Measurements from ENCODE around the gene HMGCS2. TPM values are rescaled to one million over a fixed set of nuclear protein-coding genes. Genes with fewer than 3 reads are reported as not detected.
"Not testable (repeated sequence)": the region's sequence is repeated elsewhere in the genome, so short reads cannot be mapped to it uniquely, and the experiment has no call there.

Gene HMGCS2
- total and polyA plus RNA-seq, 4 donors: 297 to 944 (median 841) TPM

DNA sequence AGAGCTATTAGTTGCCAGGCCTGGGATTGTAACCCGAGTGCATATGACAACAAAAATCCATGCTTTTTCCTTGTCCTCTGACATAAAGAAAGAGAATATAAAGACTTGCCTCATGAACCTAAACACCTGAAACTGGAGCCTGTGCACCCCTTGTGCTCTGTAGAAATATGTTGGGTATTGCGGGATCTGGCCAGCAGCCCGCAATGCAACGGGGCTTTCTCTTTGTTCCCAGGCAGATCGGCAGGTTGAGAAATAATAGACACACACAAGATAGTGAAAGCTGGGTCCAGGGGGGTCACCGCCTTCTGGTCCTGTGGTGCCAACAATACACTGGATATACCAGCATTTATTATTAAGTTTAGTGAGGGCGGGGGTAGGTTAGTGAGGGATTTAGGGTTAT is 17.3 kb upstream of the HMGCS2 start:
- not testable (repeated sequence) for DNase-seq (ENCODE audit: low spot score); H3K4me3 ChIP-seq (ENCODE audit: low read depth in 1 of 3, low read length in 3 of 3); H3K36me3 ChIP-seq (ENCODE audit: control insufficient read depth in 4 of 4, insufficient read depth in 3 of 4, low read depth in 1 of 4, low read length in 3 of 4); H3K27me3 ChIP-seq (ENCODE audit: control insufficient read depth in 4 of 4, insufficient read depth in 4 of 4, low read length in 3 of 4); H3K9me3 ChIP-seq (ENCODE audit: control insufficient read depth in 4 of 4, low read length in 3 of 4)
- TF ChIP-seq RAD21 (IDR thresholded peaks at IDR 0.05): peak in 1 of 2 donors; percentile 34
- peak; percentile 51 for TF ChIP-seq SP1 (IDR thresholded peaks at IDR 0.05)
- TF ChIP-seq RXRA (IDR thresholded peaks at IDR 0.05): peak in 1 of 2 donors; percentile 42
- peak; percentile 15 for TF ChIP-seq YY1 (IDR thresholded peaks at IDR 0.05)
- peak; percentile 42 to 67 for TF ChIP-seq HNF4A (conservative IDR thresholded peaks at IDR 0.05)
- WGBS: 49% methylated on average over 7 of the region's 7 CpGs
- Histone ChIP-seq H3K27ac (ENCODE audit: low read depth in 1 of 2, low read length in 2 of 2) (peak overlapping the region; percentile 36 to 57), H3K9ac (ENCODE audit: low read depth in 1 of 2, low read length in 2 of 2) (peak overlapping the region in 1 of 2 donors; percentile 58), H3K4me1 (ENCODE audit: control insufficient read depth in 4 of 4, insufficient read depth in 4 of 4, low read length in 3 of 4) (peaks cover 11 to 71% (median 65%) of the 10 kb centered on the region in 4 donors)

DNA sequence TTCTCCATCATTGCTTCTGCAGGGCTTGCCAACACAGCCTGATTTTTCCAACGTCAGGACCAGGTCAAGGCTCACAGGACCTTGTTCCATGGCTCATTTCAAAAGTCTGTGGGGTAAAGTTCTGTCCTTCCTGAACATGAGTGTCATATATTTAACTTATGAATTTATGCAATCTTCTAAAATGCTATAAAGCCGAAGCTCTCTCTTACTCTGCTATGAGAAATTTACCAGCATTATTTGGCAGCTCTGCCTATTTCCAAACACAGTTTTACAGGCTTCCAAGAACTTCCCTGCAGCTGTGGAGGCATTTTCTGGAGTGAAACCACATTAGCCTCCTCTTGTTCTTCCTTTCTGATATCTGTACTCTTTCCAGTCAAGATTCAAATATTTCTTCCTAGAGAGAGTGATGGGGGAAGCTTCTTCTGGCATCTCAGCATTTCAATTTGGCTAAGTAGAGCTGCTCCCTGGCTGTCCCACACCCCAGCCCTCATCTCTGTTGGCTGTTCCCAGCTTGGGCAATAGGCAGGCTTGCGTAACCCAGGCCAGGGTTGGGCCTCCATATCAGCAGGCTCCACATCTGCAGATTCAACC is 15.6 kb upstream of the HMGCS2 start:
- peaks cover 8 to 75% (median 67%) of the 10 kb centered on the region in 4 donors for H3K4me1 ChIP-seq (ENCODE audit: control insufficient read depth in 4 of 4, insufficient read depth in 4 of 4, low read length in 3 of 4)
- peak overlapping the region in 1 of 2 donors; percentile 72 for H3K9ac ChIP-seq (ENCODE audit: low read depth in 1 of 2, low read length in 2 of 2)
- peak; percentile 67 for DNase-seq (ENCODE audit: low spot score)
- TF ChIP-seq HNF4A (conservative IDR thresholded peaks at IDR 0.05) (peak; percentile 89 to 97), HNF4G (IDR thresholded peaks at IDR 0.05) (peak; percentile 84), YY1 (IDR thresholded peaks at IDR 0.05) (peak; percentile 81), SP1 (IDR thresholded peaks at IDR 0.05) (peak; percentile 88), GABPA (IDR thresholded peaks at IDR 0.05 in 1 of 2, conservative IDR thresholded peaks at IDR 0.05 in 1 of 2) (no peak), EGR1 (IDR thresholded peaks at IDR 0.05; ENCODE audit: low read depth in 2 of 2) (no peak), FOXA1 (IDR thresholded peaks at IDR 0.05) (peak; percentile 23), FOXA2 (IDR thresholded peaks at IDR 0.05) (no peak), JUND (IDR thresholded peaks at IDR 0.05) (peak in 1 of 2 donors; percentile 35), NR2F2 (IDR thresholded peaks at IDR 0.05) (peak; percentile 50), RAD21 (IDR thresholded peaks at IDR 0.05) (peak; percentile 8 to 13), TAF1 (conservative IDR thresholded peaks at IDR 0.05) (no peak), RXRA (IDR thresholded peaks at IDR 0.05) (peak; percentile 68 to 72)
- TF ChIP-seq, protein P1, sequence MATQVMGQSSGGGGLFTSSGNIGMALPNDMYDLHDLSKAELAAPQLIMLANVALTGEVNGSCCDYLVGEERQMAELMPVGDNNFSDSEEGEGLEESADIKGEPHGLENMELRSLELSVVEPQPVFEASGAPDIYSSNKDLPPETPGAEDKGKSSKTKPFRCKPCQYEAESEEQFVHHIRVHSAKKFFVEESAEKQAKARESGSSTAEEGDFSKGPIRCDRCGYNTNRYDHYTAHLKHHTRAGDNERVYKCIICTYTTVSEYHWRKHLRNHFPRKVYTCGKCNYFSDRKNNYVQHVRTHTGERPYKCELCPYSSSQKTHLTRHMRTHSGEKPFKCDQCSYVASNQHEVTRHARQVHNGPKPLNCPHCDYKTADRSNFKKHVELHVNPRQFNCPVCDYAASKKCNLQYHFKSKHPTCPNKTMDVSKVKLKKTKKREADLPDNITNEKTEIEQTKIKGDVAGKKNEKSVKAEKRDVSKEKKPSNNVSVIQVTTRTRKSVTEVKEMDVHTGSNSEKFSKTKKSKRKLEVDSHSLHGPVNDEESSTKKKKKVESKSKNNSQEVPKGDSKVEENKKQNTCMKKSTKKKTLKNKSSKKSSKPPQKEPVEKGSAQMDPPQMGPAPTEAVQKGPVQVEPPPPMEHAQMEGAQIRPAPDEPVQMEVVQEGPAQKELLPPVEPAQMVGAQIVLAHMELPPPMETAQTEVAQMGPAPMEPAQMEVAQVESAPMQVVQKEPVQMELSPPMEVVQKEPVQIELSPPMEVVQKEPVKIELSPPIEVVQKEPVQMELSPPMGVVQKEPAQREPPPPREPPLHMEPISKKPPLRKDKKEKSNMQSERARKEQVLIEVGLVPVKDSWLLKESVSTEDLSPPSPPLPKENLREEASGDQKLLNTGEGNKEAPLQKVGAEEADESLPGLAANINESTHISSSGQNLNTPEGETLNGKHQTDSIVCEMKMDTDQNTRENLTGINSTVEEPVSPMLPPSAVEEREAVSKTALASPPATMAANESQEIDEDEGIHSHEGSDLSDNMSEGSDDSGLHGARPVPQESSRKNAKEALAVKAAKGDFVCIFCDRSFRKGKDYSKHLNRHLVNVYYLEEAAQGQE (IDR thresholded peaks at IDR 0.05): peak; percentile 44
- TF ChIP-seq, protein P2, sequence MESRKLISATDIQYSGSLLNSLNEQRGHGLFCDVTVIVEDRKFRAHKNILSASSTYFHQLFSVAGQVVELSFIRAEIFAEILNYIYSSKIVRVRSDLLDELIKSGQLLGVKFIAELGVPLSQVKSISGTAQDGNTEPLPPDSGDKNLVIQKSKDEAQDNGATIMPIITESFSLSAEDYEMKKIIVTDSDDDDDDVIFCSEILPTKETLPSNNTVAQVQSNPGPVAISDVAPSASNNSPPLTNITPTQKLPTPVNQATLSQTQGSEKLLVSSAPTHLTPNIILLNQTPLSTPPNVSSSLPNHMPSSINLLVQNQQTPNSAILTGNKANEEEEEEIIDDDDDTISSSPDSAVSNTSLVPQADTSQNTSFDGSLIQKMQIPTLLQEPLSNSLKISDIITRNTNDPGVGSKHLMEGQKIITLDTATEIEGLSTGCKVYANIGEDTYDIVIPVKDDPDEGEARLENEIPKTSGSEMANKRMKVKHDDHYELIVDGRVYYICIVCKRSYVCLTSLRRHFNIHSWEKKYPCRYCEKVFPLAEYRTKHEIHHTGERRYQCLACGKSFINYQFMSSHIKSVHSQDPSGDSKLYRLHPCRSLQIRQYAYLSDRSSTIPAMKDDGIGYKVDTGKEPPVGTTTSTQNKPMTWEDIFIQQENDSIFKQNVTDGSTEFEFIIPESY (IDR thresholded peaks at IDR 0.05): peak; percentile 58
- TF ChIP-seq, protein P3, sequence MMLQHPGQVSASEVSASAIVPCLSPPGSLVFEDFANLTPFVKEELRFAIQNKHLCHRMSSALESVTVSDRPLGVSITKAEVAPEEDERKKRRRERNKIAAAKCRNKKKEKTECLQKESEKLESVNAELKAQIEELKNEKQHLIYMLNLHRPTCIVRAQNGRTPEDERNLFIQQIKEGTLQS (IDR thresholded peaks at IDR 0.05): no peak
- TF ChIP-seq, protein P4, sequence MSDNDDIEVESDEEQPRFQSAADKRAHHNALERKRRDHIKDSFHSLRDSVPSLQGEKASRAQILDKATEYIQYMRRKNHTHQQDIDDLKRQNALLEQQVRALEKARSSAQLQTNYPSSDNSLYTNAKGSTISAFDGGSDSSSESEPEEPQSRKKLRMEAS (IDR thresholded peaks at IDR 0.05): peak; percentile 35
- TF ChIP-seq, protein P5, sequence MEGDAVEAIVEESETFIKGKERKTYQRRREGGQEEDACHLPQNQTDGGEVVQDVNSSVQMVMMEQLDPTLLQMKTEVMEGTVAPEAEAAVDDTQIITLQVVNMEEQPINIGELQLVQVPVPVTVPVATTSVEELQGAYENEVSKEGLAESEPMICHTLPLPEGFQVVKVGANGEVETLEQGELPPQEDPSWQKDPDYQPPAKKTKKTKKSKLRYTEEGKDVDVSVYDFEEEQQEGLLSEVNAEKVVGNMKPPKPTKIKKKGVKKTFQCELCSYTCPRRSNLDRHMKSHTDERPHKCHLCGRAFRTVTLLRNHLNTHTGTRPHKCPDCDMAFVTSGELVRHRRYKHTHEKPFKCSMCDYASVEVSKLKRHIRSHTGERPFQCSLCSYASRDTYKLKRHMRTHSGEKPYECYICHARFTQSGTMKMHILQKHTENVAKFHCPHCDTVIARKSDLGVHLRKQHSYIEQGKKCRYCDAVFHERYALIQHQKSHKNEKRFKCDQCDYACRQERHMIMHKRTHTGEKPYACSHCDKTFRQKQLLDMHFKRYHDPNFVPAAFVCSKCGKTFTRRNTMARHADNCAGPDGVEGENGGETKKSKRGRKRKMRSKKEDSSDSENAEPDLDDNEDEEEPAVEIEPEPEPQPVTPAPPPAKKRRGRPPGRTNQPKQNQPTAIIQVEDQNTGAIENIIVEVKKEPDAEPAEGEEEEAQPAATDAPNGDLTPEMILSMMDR (IDR thresholded peaks at IDR 0.05; ENCODE audit: low read depth, low read length, missing input control): no peak
- WGBS: 23% methylated on average over 3 of the region's 3 CpGs
- H3K27me3 ChIP-seq (ENCODE audit: control insufficient read depth in 4 of 4, insufficient read depth in 4 of 4, low read length in 3 of 4): no peaks in the 10 kb centered on the region
- no peak overlapping the region for H3K4me3 ChIP-seq (ENCODE audit: low read depth in 1 of 3, low read length in 3 of 3)
- H3K36me3 ChIP-seq (ENCODE audit: control insufficient read depth in 4 of 4, insufficient read depth in 3 of 4, low read depth in 1 of 4, low read length in 3 of 4): no peaks in the 10 kb centered on the region
- peak overlapping the region; percentile 79 to 84 for H3K27ac ChIP-seq (ENCODE audit: low read depth in 1 of 2, low read length in 2 of 2)
- H3K9me3 ChIP-seq (ENCODE audit: control insufficient read depth in 4 of 4, low read length in 3 of 4): no peaks in the 10 kb centered on the region
